Ovary (tissue), 9 donors: ENCODE results near the gene FLCN. TPM values are rescaled to one million over a fixed set of nuclear protein-coding genes. Genes with fewer than 3 reads are reported as not detected.

Source experiments
- DNase-seq, 5 donors: peaks; one replicate each; pipeline ENCODE4 v3.0.0-alpha.2; 2019 to 2020
- H3K27ac ChIP-seq, 2 donors: fragments of 200-600 bp; one replicate each; pipeline versions ENCODE4 v1.5.1 to v1.8.0; 2019 to 2022
- H3K27me3 ChIP-seq: fragments of 200-600 bp; one replicate; pipeline ENCODE4 v1.8.0; 2022
- H3K36me3 ChIP-seq: fragments of 200-600 bp; sonication (generic); one replicate; pipeline ENCODE4 v1.5.1; 2019
- H3K4me1 ChIP-seq: one replicate; pipeline ENCODE4 v1.8.1; 2013; ENCODE audit warnings: mild to moderate bottlenecking, moderate library complexity; ENCODE audit not compliant: insufficient read depth
- H3K4me3 ChIP-seq: fragments of 200-600 bp; sonication (generic); one replicate; pipeline ENCODE4 v1.5.1; 2017
- H3K9me3 ChIP-seq, 2 donors: fragments of 200-600 bp in 1 of 2; sonication (generic) in 1 of 2; one replicate each; pipeline versions ENCODE4 v1.5.1 to v1.8.1; 2013 to 2019; ENCODE audit warnings: mild to moderate bottlenecking in 1 of 2, moderate library complexity in 1 of 2
- EP300 ChIP-seq: sonication (generic); formaldehyde crosslinking; IDR thresholded peaks from one replicate; pipeline ENCODE4 v1.6.1; 2017; ENCODE audit warnings: antibody characterized with exemption
- POLR2A ChIP-seq: fragments of 450-650 bp; IDR thresholded peaks from one replicate; pipeline ENCODE4 v1.6.1; 2017; ENCODE audit warnings: antibody characterized with exemption, mild to moderate bottlenecking, moderate library complexity
- WGBS, 3 donors: extraction: QIAGEN DNeasy Blood & Tissue Kit in 1 of 3; methylation state at CpG; one replicate each; pipeline versions ENCODE4 v1.1.5 to v1.1.7; 2013 to 2017; 5-methylcytosine and 5-hydroxymethylcytosine counted together
- intact Hi-C, 4 donors: fragments of 100-400 bp; cut with DNase I; formaldehyde crosslinking; loops; one replicate each; pipeline versions ENCODE4 v1.11.0 to v1.15.1; 2022 to 2023
- polyA plus RNA-seq, 2 donors: library from polyadenylated mRNA; stranded (reverse); fragments of 200-250 nt in 1 of 2; fragments of 350-450 nt in 1 of 2; fragmentation: Illumina TruSeq in 1 of 2; extraction: RNeasy Lipid Tissue Mini Kit (QIAGEN cat#74804) in 1 of 2; gene quantifications; one replicate each; pipeline ENCODE4 v1.2.3, GENCODE V29; 2013 to 2014
- total RNA-seq, 7 donors: library from RNA; depleted of rRNA in 2 of 7; stranded (reverse); fragments of >200 nt in 2 of 7; fragmentation: NEBNext Ultra II Directional in 3 of 7; extraction: Animal tissue kit (Norgen Biotek cat#: 25700) in 3 of 7; gene quantifications; one replicate each; pipeline versions ENCODE4 v1.1.0 to v1.2.4, GENCODE V29; 2016 to 2023
- TF ChIP-seq, protein P1 (sequence below), 3 donors: fragments of 450-650 bp in 2 of 3; fragments of 200-600 bp in 1 of 3; IDR thresholded peaks; one replicate each; pipeline versions ENCODE4 v1.5.1 to v1.8.0; 2016 to 2022; ENCODE audit warnings: antibody characterized with exemption in 3 of 3, mild to moderate bottlenecking in 1 of 3
- donor health status: DM: no; HTN: no; CAD: no; lungs with moderate emphysema.
- donor health status: DM: no; HTN: no; CAD: no.
- donor health status: Bipolar disorder and iron deficiency.
- donor health status: DM: yes; HTN: yes; CAD: no.
- donor health status: DM: no; HTN: no; CAD: no.
- donor health status: DM: yes; HTN: yes; CAD: no.

The FLCN gene
- total and polyA plus RNA-seq, 9 donors = 16.4 to 55.7 (median 42.7) TPM

DNA sequence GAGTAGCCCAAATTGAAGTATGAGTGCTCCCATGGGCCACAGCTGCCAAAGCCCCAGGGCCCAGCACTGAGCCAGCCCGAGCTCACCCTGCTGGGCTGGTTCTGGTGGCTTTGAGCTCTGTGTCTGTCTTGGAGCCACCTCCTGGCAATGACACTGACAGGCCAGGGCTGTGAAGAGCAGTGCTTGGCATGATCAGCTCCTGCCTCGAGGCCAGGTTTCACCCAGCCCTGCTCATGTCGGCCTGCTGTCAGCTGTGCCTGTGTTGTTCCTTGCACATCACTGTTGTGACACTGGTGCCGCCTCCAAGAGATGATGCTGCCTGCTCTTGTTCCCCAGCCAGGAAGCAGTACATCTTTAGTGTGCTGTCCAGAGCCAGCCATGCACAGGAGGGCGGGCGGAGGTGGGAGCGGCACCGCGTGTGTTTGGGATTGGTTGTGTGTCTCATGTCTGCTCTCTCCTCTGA, 56.8 kb downstream of the FLCN start:
- WGBS, 3 donors = 90 to 93% (median 92%) methylated on average over 9 of the region's 9 CpGs
- TF ChIP-seq POLR2A (no peak), EP300 (no peak)
- TF ChIP-seq, protein P1, sequence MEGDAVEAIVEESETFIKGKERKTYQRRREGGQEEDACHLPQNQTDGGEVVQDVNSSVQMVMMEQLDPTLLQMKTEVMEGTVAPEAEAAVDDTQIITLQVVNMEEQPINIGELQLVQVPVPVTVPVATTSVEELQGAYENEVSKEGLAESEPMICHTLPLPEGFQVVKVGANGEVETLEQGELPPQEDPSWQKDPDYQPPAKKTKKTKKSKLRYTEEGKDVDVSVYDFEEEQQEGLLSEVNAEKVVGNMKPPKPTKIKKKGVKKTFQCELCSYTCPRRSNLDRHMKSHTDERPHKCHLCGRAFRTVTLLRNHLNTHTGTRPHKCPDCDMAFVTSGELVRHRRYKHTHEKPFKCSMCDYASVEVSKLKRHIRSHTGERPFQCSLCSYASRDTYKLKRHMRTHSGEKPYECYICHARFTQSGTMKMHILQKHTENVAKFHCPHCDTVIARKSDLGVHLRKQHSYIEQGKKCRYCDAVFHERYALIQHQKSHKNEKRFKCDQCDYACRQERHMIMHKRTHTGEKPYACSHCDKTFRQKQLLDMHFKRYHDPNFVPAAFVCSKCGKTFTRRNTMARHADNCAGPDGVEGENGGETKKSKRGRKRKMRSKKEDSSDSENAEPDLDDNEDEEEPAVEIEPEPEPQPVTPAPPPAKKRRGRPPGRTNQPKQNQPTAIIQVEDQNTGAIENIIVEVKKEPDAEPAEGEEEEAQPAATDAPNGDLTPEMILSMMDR (IDR thresholded peaks at IDR 0.05) = no peak
- no peak for DNase-seq
- intact Hi-C loops = no loop called here
- H3K27me3 ChIP-seq = no peaks in the 10 kb centered on the region
- H3K9me3 ChIP-seq = no peaks in the 10 kb centered on the region
- H3K4me3 ChIP-seq = no peak overlapping the region
- H3K27ac ChIP-seq = no peak overlapping the region
- no peaks in the 10 kb centered on the region for H3K4me1 ChIP-seq
- H3K36me3 ChIP-seq = no peaks in the 10 kb centered on the region

DNA sequence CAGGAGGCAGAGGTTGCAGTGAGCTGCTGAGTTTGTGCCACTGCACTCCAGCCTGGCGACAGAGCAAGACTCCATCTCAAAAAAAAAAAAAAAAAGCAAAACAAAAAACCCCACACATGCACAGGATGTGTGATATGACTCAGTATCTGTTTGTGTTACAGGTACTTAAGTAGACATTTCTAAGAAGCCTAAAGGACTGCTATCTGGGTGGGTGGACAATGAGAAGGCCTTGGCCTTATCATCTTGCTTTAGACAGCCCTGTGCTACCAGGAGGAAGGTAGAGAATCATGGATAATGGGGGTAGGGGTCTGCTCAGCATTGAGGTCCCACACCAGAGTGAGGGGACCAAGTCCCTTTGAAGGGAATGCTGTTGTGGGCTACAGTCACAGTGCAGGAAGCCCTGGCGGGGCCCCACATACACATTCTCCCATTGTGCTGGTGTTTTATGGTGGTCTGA, 57.6 kb downstream of the FLCN start:
- 73 to 93% (median 85%) methylated on average over 2 of the region's 2 CpGs for WGBS, 3 donors
- Histone ChIP-seq H3K36me3 (no peaks in the 10 kb centered on the region), H3K27ac (no peak overlapping the region), H3K4me3 (no peak overlapping the region), H3K9me3 (no peaks in the 10 kb centered on the region), H3K4me1 (no peaks in the 10 kb centered on the region), H3K27me3 (no peaks in the 10 kb centered on the region)
- intact Hi-C loops = no loop called here
- no peak for DNase-seq
- no peak for TF ChIP-seq EP300
- TF ChIP-seq POLR2A = no peak
- TF ChIP-seq, protein P1 (IDR thresholded peaks at IDR 0.05) = no peak

GRCh38 chr17:17177176-17177575, 59.8 kb downstream of the FLCN start:
- Histone ChIP-seq H3K27ac (no peak overlapping the region), H3K27me3 (no peaks in the 10 kb centered on the region), H3K36me3 (no peaks in the 10 kb centered on the region), H3K9me3 (no peaks in the 10 kb centered on the region), H3K4me3 (no peak overlapping the region), H3K4me1 (no peaks in the 10 kb centered on the region)
- TF ChIP-seq EP300 (no peak), POLR2A (no peak)
- TF ChIP-seq, protein P1 (IDR thresholded peaks at IDR 0.05) = no peak
- DNase-seq = no peak
- intact Hi-C loops = no loop called here
- WGBS, 3 donors = 90 to 95% (median 91%) methylated on average over 12 of the region's 12 CpGs

DNA sequence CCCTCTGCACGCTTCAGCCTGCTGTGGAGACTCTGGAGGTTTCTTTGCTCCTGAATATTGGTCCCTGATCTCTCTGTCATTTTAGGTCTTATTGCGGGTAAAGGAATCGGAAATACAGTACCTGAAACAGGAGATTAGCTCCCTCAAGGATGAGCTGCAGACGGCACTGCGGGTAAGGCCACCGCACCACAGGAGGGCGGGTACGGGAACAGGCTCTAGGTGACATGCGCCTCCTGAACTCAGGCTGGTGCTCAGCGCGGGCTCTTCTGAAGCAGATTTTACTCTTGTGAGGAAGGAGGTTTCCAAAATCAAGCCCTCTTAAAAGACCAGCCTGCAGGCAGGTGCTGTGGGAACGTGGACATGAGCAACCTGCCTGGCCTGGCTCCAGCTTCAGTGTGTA, 60.6 kb downstream of the FLCN start:
- Histone ChIP-seq H3K27ac (no peak overlapping the region), H3K4me3 (no peak overlapping the region), H3K36me3 (no peaks in the 10 kb centered on the region), H3K27me3 (no peaks in the 10 kb centered on the region), H3K4me1 (no peaks in the 10 kb centered on the region), H3K9me3 (no peaks in the 10 kb centered on the region)
- TF ChIP-seq EP300 (no peak), POLR2A (no peak)
- TF ChIP-seq, protein P1 (IDR thresholded peaks at IDR 0.05) = no peak
- DNase-seq = no peak
- intact Hi-C loops = no loop called here
- WGBS, 3 donors = 92 to 95% (median 93%) methylated on average over 12 of the region's 12 CpGs
